ENCODE measurements around the gene SLC48A1. TPM values are rescaled to one million over a fixed set of nuclear protein-coding genes. Genes with fewer than 3 reads are reported as not detected.

Gene SLC48A1
- total and polyA plus RNA-seq, 4 donors: 6.1 to 15.4 (median 9.3) TPM

DNA sequence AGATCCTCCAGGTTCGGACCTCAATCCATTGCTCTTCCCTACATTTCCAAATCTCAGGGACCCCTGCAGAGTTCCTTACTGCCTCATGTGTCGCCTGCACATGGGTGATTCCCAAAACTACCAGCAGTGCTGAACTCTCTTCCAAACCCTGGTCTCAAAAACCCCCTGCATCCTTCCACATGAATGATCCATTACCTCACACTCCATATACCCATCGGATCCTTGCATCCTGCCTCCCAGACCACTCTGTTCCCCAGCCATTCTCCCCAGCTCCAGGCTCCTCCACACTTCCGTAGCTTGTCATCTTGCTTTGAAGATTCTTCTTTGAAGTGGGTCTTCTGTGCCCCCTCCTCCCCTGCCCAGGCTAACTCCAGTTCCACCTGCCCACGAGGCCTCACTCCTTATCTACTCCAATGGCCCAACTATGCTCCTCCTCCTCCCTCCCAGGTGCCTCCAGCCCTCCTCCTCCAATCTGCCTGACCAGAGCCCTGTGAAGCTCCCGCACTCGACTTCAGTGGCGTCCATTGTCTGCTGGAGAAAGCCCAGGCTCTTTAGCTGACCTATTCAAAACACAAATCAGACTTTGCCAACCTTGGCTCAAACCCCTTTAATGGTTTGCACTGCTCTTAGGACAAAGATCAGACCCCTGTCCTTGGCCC lies 28.1 kb upstream of the SLC48A1 start:
- H3K9ac ChIP-seq (ENCODE audit: low read depth in 1 of 2, low read length in 2 of 2): no peak overlapping the region
- H3K4me3 ChIP-seq (ENCODE audit: low read depth in 1 of 3, low read length in 3 of 3): no peak overlapping the region
- no peak overlapping the region for H3K27ac ChIP-seq (ENCODE audit: low read depth in 1 of 2, low read length in 2 of 2)
- WGBS: 71% methylated on average over 8 of the region's 8 CpGs
- no peaks in the 10 kb centered on the region for H3K9me3 ChIP-seq (ENCODE audit: control insufficient read depth in 4 of 4, low read length in 3 of 4)
- H3K27me3 ChIP-seq (ENCODE audit: control insufficient read depth in 4 of 4, insufficient read depth in 4 of 4, low read length in 3 of 4): no peaks in the 10 kb centered on the region
- no peak for TF ChIP-seq RXRA (IDR thresholded peaks at IDR 0.05)
- no peak for TF ChIP-seq EGR1 (IDR thresholded peaks at IDR 0.05; ENCODE audit: low read depth in 2 of 2)
- no peak for TF ChIP-seq JUND (IDR thresholded peaks at IDR 0.05)
- TF ChIP-seq FOXA2 (IDR thresholded peaks at IDR 0.05): no peak
- TF ChIP-seq HNF4A (conservative IDR thresholded peaks at IDR 0.05): no peak
- no peak for TF ChIP-seq ATF3 (IDR thresholded peaks at IDR 0.05)
- TF ChIP-seq, protein P1, sequence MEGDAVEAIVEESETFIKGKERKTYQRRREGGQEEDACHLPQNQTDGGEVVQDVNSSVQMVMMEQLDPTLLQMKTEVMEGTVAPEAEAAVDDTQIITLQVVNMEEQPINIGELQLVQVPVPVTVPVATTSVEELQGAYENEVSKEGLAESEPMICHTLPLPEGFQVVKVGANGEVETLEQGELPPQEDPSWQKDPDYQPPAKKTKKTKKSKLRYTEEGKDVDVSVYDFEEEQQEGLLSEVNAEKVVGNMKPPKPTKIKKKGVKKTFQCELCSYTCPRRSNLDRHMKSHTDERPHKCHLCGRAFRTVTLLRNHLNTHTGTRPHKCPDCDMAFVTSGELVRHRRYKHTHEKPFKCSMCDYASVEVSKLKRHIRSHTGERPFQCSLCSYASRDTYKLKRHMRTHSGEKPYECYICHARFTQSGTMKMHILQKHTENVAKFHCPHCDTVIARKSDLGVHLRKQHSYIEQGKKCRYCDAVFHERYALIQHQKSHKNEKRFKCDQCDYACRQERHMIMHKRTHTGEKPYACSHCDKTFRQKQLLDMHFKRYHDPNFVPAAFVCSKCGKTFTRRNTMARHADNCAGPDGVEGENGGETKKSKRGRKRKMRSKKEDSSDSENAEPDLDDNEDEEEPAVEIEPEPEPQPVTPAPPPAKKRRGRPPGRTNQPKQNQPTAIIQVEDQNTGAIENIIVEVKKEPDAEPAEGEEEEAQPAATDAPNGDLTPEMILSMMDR (IDR thresholded peaks at IDR 0.05; ENCODE audit: low read depth, low read length, missing input control): no peak
- TF ChIP-seq GABPA (IDR thresholded peaks at IDR 0.05 in 1 of 2, conservative IDR thresholded peaks at IDR 0.05 in 1 of 2): no peak
- TF ChIP-seq SP1 (IDR thresholded peaks at IDR 0.05): no peak
- TF ChIP-seq TAF1 (conservative IDR thresholded peaks at IDR 0.05): no peak
- no peak for TF ChIP-seq RAD21 (IDR thresholded peaks at IDR 0.05)
- TF ChIP-seq HNF4G (IDR thresholded peaks at IDR 0.05): no peak
- no peak for TF ChIP-seq NR2F2 (IDR thresholded peaks at IDR 0.05)
- TF ChIP-seq YY1 (IDR thresholded peaks at IDR 0.05): no peak
- no peak for TF ChIP-seq FOXA1 (IDR thresholded peaks at IDR 0.05)
- TF ChIP-seq, protein P2, sequence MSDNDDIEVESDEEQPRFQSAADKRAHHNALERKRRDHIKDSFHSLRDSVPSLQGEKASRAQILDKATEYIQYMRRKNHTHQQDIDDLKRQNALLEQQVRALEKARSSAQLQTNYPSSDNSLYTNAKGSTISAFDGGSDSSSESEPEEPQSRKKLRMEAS (IDR thresholded peaks at IDR 0.05): no peak
- TF ChIP-seq, protein P3, sequence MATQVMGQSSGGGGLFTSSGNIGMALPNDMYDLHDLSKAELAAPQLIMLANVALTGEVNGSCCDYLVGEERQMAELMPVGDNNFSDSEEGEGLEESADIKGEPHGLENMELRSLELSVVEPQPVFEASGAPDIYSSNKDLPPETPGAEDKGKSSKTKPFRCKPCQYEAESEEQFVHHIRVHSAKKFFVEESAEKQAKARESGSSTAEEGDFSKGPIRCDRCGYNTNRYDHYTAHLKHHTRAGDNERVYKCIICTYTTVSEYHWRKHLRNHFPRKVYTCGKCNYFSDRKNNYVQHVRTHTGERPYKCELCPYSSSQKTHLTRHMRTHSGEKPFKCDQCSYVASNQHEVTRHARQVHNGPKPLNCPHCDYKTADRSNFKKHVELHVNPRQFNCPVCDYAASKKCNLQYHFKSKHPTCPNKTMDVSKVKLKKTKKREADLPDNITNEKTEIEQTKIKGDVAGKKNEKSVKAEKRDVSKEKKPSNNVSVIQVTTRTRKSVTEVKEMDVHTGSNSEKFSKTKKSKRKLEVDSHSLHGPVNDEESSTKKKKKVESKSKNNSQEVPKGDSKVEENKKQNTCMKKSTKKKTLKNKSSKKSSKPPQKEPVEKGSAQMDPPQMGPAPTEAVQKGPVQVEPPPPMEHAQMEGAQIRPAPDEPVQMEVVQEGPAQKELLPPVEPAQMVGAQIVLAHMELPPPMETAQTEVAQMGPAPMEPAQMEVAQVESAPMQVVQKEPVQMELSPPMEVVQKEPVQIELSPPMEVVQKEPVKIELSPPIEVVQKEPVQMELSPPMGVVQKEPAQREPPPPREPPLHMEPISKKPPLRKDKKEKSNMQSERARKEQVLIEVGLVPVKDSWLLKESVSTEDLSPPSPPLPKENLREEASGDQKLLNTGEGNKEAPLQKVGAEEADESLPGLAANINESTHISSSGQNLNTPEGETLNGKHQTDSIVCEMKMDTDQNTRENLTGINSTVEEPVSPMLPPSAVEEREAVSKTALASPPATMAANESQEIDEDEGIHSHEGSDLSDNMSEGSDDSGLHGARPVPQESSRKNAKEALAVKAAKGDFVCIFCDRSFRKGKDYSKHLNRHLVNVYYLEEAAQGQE (IDR thresholded peaks at IDR 0.05): no peak
- TF ChIP-seq ZBTB33 (IDR thresholded peaks at IDR 0.05): no peak
- H3K4me1 ChIP-seq (ENCODE audit: control insufficient read depth in 4 of 4, insufficient read depth in 4 of 4, low read length in 3 of 4): no peaks in the 10 kb centered on the region
- H3K36me3 ChIP-seq (ENCODE audit: control insufficient read depth in 4 of 4, insufficient read depth in 3 of 4, low read depth in 1 of 4, low read length in 3 of 4): no peaks in the 10 kb centered on the region
- no peak for DNase-seq (ENCODE audit: low spot score)

Data from liver (tissue), 9 donors.